HG03520 (cell line): ENCODE measurements around the gene GET4.

Experiments
- ATAC-seq: cut with Tn5 transposase; IDR thresholded peaks from one replicate; pipeline ENCODE4 v1.9.1; 2021; ENCODE audit warnings: mild to moderate bottlenecking, moderate library complexity; ENCODE audit not compliant: unreplicated experiment

GET4 gene, protein sequence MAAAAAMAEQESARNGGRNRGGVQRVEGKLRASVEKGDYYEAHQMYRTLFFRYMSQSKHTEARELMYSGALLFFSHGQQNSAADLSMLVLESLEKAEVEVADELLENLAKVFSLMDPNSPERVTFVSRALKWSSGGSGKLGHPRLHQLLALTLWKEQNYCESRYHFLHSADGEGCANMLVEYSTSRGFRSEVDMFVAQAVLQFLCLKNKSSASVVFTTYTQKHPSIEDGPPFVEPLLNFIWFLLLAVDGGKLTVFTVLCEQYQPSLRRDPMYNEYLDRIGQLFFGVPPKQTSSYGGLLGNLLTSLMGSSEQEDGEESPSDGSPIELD

DNA sequence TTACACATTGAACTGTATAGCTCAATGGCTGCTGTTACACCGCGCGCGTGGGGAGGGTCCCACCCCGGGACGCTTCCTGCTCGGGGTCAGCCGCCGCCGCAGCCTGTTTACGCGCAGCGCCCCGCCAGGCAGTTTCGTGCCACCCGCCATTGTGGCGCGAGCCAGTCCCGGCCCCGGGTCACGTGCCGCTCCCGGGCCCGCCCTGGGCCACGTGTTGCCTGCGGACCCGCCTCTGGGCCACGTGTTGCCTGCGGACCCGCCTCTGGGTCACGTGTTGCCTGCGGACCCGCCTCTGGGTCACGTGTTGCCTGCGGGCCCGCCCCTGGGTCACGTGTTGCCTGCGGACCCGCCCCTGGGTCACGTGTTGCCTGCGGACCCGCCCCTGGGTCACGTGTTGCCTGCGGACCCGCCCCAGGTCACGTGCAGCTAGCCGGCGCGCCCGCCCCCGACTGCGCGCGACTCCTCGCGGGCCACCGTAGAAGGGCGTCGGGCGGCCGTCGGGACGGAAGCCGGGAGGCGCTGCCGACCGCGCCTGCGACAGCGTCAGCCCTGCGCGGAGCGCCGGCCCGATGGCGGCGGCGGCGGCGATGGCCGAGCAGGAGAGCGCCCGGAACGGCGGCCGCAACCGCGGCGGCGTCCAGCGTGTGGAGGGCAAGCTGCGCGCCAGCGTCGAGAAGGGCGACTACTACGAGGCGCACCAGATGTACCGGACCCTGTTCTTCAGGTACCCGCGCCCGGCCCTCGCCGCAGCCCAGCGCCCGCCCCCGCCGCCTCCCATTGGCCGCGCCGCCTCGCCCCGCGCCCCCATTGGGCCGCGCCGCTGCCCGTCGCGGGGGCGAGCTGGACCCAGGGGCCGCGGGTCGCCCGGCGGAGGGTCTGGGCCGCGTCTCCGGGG is at the start of gene GET4:
GET4 (plus strand) TSS at position 478 of the 895 bp plus-strand sequence; CDS start at position 570, 92 bp downstream.
- peak; percentile 63 for ATAC-seq

DNA sequence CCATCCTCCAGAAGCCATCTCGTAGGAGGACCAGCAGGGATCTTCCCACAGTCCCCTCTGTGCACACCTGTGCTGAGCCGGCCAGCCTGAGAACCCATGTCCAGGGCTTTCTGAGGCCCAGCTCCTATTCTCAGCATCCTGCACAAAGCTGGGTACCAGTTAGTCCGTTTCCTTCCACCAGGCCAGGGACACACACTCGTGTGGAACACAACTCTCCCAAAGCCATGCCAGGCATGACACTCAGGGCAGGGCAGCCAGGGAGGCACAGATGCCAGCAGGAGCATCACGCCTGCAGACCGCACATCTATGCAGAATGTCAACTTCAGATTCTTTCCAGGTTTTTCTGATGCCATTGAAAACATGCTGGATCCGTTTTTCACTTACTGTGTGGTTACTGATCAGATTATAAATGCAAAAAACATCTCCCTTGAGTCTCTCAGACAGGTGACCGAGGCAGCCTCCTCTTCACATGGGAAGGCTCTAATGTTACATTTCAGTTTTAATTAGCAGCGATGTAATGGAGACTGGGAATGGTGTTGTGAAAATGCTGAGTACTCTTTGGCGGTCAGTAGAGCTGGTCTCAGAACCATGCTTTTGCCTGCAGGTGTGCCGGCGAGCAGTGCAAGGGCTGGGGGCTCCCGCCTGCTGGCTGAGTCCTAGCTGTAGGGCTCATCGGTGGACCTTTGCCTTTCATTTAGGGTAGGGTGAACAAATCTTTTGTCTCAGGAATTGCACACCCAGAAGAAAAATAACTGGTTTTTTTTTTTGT is 47.4 kb upstream of the GET4 start:
- ATAC-seq, result no peak

DNA sequence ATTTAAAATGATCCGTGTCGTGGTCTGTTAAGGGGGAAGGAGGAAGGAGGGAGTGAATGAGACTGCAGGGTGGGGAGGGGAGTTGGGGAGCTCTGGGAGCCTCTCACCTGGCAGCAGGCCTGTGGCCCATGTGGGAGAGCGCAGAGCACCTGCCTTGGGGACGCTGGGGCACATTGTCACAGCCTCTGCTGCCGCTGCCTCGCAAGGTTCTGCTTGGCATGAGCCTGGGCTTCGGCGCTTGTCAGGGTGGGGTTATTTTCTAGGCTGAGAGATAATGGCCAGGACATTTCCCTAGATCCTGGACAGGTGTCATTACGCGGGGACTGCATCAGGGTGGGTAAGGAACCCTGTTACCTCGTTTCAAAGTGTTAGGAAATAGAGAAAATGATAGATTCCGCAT is 46.3 kb upstream of the GET4 start:
- ATAC-seq, result no peak

DNA sequence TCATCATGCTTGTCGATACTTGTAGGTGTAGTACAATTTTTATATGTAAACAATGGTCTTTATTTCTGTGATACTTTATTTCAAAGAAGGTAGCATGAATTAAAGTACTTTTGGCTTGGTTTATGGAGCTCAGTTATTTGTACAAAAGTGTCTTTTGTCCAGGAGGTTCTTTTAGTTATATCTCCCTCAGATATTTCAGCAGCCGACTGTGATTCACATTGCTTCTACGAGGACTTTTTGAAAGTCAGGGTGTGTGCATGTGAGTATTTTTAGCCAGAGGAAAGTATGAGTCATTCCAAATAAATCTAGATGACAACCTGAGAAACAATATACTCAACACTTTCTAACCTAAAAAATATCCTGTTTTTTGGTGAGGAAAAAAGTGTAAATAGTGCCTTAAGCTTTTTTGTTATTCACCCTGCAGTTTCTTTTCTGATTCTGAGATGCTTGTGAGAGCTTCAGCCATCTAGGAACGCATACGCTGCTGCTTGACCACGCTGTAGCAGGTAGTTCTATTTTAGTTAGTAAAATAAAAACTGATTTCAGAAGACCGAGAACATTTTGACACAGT is 44.7 kb upstream of the GET4 start:
- peak; percentile 52 for ATAC-seq

DNA sequence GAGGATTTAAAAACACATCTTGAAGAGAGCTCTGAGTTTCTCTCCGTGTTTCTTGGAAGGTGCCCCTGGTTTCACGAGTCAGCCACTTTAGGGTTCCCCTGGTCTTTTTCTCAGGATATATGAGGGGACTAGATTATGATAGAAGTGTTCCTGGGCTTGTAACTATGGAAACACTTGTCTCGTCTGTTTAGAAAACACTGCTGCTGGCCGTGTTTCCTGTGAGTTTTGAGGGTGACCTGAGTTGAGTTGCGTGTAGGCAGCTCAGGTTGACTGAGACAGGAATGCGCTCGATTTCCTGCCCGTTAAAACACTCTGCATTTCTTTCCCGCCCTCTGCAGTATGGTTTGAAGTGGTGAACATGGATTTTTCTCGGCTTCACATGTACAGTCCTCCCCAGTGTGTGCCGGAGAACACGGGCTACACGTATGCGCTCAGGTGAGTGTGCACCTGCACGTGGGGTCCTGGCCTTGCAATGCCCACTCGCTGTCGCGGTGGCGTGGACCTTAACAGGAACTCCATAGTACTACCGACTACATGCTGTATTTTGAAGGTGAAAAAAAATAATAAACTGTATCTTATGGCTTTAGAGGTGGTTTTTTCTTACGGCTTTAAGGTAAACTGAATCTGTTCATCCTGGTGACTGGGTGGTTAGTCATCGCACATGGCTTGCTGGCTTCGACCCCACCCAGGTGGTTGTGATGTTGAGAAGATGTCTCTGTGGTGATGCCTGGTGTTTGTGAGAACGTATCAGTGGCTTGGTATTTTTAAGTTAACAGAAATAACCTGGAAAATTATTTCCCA is 44.0 kb upstream of the GET4 start, which contains the start of gene SUN1:
SUN1 (plus strand) TSS at position 310 of the 801 bp plus-strand sequence; CDS start at position 359, 49 bp downstream.
- peak; percentile 43 for ATAC-seq

DNA sequence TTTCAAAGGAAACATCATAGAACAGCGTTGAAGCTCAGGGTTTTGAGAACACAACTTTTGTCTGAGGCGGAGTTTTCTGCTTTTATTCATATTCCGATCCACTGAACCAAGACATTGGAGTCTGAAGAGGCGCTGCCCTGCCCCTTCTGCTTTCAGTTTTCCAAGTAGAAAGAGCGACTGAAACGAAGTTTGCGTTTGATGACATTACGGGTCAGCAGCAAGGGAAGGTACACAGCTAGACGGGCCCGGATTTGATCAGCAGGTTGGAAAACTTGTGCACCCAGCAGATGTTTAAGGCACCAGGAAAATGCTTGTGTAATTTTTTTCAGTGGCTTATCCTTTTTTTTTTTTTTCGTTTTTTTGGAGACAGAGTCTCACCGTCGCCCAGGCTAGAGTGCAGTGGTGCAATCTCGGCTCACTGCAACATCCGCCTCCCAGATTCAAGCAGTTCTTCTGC is 43.4 kb upstream of the GET4 start:
- ATAC-seq, result no peak

DNA sequence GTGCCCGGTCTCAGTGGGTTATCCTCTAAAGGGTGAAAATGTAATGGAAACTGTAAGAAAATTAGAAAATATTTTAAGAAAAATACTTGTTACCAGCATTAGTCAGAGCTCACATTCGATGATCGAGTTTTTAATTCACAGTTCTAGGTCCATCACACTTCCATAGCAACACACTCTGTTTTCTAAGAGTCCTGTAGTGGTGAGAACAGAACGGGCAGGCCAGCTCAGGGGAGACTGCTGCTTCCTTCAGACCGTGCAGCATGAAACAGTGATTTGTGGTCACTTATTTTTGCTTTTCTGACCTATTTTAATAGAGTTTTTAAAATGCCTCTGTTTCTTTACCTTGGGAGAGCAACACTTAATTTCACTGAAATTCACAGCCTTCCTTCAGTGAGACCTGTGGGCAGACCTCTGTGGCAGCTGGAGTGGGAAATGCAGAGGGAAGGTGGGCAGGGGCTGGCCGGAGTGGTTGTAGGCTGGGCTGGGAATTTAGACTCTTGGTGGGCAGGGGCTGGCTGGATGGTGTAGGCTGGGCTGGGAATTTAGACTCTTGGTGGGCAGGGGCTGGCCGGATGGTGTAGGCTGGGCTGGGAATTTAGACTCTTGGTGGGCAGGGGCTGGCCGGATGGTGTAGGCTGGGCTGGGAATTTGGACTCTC is 42.6 kb upstream of the GET4 start:
- no peak for ATAC-seq

DNA sequence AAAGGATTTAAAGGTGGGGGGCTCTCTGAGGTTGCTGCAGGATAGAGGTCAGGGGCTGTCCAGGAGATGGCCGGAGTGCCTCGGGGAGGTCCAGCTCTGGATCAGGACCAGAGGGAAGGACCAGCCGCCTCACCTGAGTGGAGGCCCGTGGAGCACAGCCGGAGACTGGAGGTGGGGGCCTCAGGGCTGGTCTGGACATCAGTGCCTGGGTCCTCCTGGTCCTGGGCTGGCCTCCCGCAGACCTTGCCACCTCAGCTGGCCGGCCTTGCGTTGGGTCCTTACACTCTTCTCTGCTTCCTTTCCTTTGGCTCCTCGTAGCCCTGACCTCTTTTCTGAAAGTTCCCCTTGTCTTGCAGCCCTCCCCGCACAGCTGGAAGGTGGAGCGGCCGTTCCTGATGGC is 42.1 kb upstream of the GET4 start:
- ATAC-seq, result no peak

DNA sequence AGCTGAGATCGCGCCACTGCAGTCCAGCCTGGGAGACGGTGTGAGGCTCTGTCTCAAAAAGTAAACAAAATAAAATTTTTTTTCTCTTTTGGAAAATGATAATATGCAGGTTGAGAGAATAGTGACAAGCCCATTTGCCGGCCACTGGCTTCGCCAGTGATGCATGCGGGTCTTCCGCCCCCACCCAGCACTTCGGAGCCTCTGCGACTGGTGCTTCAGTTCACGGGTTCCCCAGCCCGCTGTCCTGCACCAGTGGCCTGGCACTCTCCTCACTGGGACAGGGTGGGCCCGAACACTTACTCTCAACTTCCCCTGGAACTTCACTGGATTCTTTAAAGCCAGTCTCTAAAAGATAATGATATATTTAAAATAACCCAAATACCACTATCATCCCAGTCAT is 41.3 kb upstream of the GET4 start:
- no peak for ATAC-seq

DNA sequence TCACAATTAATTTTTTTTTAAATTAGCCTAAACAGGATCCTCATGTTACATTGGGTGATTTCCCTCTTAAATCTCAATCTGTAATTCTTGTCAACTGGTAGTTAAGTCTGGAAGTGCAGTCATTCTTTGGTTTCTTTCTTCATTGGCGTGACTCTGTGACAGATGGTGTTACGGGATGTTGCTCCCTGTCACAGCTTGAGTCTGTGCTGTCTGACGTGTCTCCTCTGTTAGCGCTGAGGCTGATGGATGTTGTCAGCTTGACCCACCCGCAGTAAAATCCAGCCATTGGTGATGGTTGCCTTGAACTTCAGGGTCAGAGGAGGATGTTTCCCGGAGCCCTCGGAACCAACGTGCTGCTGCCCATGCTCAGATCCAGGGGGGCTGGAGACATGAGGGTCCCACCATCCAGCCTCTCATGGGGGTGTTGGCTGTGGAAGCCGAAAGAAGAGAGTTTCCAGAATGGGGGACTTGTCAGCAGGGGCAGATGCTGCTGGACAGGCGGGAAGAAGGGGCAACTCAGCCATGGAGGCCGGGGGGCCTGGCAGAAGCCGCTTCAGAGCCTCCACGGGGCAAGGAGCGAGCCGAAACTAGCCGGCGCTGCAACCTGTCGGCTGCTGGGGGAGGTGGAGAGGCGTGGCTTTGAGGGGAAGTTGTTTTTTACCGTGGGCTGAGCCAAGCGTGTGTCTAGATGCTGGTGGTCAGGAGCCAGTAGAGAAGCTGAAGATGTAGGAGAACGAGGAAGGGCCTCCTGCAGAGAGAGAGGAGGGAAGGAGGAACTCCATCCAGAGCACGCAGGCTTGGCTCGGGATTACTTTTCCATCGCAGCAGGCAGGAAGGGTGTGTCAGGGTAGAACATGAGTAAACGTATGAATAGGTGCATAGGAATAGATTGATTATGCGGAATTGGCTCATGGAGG is 40.6 kb upstream of the GET4 start:
- no peak for ATAC-seq

DNA sequence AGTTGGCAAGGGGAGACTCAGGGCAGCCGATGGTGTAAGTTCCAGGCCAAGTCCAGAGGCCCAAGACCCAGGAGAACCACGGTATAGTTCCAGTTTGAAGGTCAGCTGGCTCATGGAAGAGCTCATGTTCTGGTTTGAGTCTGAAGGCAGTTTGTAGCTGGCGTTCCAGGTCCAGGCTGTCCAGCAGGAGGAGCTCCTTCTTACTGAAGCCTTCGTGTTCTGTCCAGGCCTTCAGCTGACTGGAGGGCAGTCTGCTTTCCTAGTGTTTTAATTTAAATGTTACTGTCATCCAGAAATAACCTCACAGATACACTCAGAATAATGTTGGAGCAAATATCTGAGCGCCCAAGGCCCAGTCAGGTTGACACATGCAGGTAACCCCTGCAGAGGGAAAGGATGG is 39.9 kb upstream of the GET4 start:
- ATAC-seq, result no peak

DNA sequence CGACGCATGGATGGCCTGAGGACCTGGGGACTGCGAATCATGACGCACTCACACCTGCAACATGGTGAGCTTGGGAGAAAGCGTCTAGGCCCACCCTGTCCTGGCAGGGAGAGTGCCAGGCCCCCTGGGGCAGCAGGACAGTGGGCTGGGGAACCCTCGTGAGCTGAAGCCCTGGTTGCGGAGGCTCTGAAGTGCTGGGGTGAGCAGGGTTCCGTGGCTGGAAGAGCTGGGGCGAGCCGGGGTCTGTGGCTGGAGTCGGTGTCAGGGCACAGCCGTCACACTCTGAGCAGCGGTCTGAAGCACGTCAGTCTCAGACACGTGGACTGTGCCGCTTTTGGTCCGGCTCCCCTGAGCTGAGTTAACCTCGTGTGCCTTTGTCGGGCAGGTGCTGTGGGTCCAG is 39.4 kb upstream of the GET4 start:
- ATAC-seq, result no peak

DNA sequence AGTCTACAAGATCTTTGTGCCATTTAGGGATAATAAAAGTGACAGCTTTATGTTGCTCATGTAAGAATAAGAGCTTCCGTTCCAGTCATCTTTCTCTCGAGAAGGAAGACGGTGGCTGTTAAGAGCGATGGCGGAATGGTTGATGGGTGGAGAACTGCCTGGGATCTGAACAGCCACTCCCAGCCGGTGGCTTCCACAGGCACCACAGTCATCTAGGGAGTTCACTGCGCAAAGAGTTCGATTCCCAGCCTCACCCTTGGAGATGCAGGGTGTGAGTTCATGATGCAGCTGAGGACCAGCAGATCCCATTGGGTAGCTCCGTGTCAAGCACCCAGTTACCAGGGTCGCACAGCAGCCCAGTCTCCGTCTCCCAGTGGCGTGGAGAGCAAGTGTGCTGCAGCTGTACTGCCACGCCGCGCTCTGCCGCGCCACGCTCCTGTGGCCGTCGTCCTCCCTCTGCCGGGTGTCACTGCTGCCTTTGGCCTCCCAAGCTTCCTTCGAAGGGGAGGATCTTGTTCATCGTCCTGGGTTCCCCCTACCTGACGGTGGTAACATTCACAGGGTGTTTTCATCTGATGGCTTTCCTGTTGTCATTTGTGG is 36.3 kb upstream of the GET4 start:
- ATAC-seq, result no peak

DNA sequence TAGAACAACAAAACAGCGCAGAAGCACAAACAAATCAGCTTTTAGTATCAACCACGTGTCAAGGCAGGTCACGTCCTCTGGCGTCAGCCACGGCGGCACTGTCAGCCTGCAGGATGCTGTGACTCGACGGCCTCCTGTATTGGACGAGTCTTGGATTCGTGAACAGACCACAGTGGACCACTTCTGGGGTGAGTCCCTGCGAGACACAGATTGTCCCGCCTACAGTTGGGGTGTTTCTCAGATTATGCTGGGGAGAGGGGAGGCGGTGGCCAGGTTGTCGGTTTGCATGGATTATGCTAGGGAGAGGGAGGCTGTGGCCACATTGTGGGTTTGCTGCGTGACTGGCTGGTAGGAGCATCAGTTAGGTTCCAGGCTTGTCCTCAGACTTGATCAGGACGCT is 34.4 kb upstream of the GET4 start:
- ATAC-seq, result no peak

DNA sequence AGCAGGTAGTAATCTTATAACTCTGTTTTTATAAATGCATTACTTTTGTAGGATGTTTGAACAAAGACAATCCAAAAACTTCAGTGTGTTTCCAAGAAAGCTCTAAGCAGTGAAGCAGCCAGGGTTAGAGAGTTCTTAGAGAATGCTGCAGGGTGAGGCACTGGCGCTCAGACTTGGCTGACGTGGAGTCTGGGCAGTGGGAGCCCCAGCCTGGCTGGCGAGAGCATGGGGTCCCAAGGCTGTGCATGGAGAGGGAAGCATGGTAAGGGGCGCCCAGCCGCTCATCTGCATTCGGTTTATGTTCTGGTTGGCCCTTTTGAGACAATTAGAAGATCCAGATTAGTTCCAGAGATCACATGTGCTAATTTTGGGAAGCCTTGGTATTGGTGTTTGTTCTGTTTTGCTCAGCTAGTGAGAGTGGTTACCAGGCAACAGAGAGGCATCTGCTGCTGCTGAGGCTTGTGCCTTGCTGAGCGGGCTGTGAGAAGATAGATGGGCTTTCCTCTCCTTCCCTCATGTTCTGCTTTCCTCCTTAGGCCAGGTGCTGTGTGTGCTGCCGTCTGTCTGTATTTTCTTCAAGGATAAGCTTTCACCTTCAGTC is 33.8 kb upstream of the GET4 start:
- ATAC-seq, result no peak

DNA sequence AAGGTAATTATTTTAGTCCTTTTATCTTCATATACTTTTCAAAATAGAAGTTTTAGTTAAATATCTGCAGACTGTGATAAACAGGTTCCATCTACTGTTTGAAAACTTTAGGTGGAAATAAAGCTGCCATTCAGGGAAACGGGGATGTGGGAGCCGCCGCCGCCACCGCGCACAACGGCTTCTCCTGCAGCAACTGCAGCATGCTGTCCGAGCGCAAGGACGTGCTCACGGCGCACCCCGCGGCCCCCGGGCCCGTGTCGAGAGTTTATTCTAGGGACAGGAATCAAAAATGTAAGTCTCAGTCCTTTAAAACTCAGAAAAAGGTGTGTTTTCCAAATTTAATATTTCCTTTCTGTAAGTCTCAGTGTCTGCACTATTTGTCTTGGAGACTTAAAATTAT is 33.1 kb upstream of the GET4 start:
- no peak for ATAC-seq

DNA sequence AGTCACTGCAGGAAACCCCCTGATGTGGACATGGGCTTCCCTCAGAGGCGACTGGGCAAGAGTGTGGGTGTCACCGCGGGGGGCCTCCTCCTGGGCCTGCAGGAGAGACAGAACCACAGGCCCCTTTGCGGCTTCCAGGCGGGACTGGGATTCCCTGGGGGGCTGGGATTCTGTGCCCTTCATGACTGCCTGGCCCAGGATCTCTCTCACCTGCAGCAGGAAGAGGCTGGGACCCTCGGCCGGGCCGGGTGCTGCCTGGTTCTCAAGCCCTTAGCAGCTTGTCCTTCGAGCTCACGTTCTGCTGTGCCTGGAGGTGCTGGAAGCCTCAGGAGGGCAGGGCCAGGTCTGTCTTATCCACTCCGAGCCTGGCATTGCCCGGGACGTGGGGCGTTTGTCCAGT is 32.3 kb upstream of the GET4 start:
- no peak for ATAC-seq

DNA sequence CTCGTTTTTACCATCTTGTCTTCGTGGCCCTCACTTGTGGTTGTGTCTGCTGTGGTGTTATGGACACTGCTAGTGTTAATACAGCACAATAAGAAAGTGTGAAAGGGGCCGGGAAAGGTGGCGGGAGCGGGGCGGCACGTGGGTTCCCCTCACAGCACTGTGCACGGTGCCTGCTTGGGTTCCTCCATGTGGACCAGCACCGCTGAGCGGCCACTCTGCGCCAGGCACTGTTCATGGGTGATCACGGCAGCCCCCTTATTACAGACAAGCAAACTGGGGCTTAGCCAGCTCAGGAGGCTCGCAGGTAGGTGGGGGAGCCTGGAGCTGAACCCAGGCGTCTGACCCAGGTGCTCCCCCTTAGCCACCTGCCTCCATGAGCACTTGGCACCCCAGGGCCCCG is 31.8 kb upstream of the GET4 start:
- ATAC-seq, result no peak
